Natural killer cell (primary cell): ENCODE measurements around the gene PLEKHA8. TPM values are rescaled to one million over a fixed set of nuclear protein-coding genes. Genes with fewer than 3 reads are reported as not detected.
A peak's percentile ranks its signal among the peaks of the same experiment; 100 is the strongest.

Experiments
- ATAC-seq, 3 donors: fragments of 150-1000 bp in 2 of 3; fragments of 200-7000 bp in 1 of 3; cut with Tn5 transposase; 1 replicate in 1 of 3; 2 replicates in 2 of 3; pipeline ENCODE4 v1.10.0; 2021; ENCODE audit warnings: mild to moderate bottlenecking in 2 of 3, moderate library complexity in 2 of 3
- DNase-seq, 2 donors: peaks; one replicate each; pipeline versions ENCODE4 v3.0.0 to v3.0.0-alpha.2; 2013 to 2021; ENCODE audit warnings: mixed read lengths in 1 of 2
- H3K27ac ChIP-seq: one replicate; pipeline ENCODE4 v1.5.1; 2013; ENCODE audit warnings: mild to moderate bottlenecking, low read length
- H3K27me3 ChIP-seq: one replicate; pipeline ENCODE4 v1.6.1; 2013; ENCODE audit warnings: low read length; ENCODE audit not compliant: control insufficient read depth, insufficient read depth
- H3K36me3 ChIP-seq: one replicate; pipeline ENCODE4 v1.6.1; 2013; ENCODE audit warnings: low read length; ENCODE audit not compliant: control insufficient read depth, insufficient read depth
- H3K4me1 ChIP-seq: one replicate; pipeline ENCODE4 v1.6.1; 2013; ENCODE audit warnings: low read length; ENCODE audit not compliant: control insufficient read depth, insufficient read depth
- H3K4me3 ChIP-seq: one replicate; pipeline ENCODE4 v1.5.1; 2013; ENCODE audit warnings: low read length
- H3K9me3 ChIP-seq: one replicate; pipeline ENCODE4 v1.6.1; 2013; ENCODE audit warnings: low read length; ENCODE audit not compliant: control insufficient read depth, insufficient read depth
- H3K27ac Mint-ChIP-seq, 2 donors: one replicate each; pipeline ENCODE4 v1.8.0; 2022; ENCODE audit warnings: mild to moderate bottlenecking in 2 of 2, mixed read lengths in 2 of 2, moderate library complexity in 1 of 2
- H3K27me3 Mint-ChIP-seq, 2 donors: one replicate each; pipeline ENCODE4 v1.8.0; 2022; ENCODE audit warnings: low read depth in 2 of 2, mixed read lengths in 2 of 2
- H3K36me3 Mint-ChIP-seq: one replicate; pipeline ENCODE4 v1.8.0; 2022; ENCODE audit warnings: mixed read lengths
- H3K4me1 Mint-ChIP-seq, 2 donors: one replicate each; pipeline ENCODE4 v1.8.0; 2022; ENCODE audit warnings: mixed read lengths in 2 of 2
- H3K4me3 Mint-ChIP-seq: one replicate; pipeline ENCODE4 v1.8.0; 2022; ENCODE audit warnings: mild to moderate bottlenecking, moderate library complexity, mixed read lengths
- H3K9me3 Mint-ChIP-seq, 2 donors: one replicate each; pipeline ENCODE4 v1.8.0; 2022; ENCODE audit warnings: mixed read lengths in 2 of 2
- CTCF ChIP-seq: fragments of 200-600 bp; IDR thresholded peaks from one replicate; pipeline ENCODE4 v1.8.0; 2022; ENCODE audit warnings: antibody characterized with exemption
- WGBS: methylation state at CpG from one replicate; pipeline ENCODE4 v1.1.7; 2013; ENCODE audit warnings: missing lambda C conversion rate; ENCODE audit not compliant: insufficient coverage; 5-methylcytosine and 5-hydroxymethylcytosine counted together
- intact Hi-C: fragments of 100-400 bp; cut with micrococcal nuclease; formaldehyde crosslinking; loops from one replicate; pipeline ENCODE4 v1.14.2; 2022
- total RNA-seq, 4 donors: library from RNA; stranded (reverse); fragments of 120-200 nt in 1 of 4; gene quantifications; one replicate each; pipeline versions ENCODE4 v1.2.3 to v1.2.4, GENCODE V29; 2013 to 2022

The PLEKHA8 gene
- total RNA-seq, 3 donors from 2014 or later (not counting 1 experiment from before 2014, with no cell fraction given): 8.7 to 12.8 (median 11.8) TPM

- H3K4me1 ChIP-seq: peaks cover 31% of the 10 kb centered on the region
- peaks cover 36 to 52% of the 10 kb centered on the region in 2 donors for H3K4me1 Mint-ChIP-seq
- peak overlapping the region; percentile 58 for H3K4me3 Mint-ChIP-seq
- no peaks in the 10 kb centered on the region for H3K36me3 ChIP-seq
- peak overlapping the region; percentile 52 to 70 for H3K27ac Mint-ChIP-seq
- 39% methylated on average over 6 of the region's 6 CpGs for WGBS
- no peak for DNase-seq
- H3K9me3 Mint-ChIP-seq: no peaks in the 10 kb centered on the region
- no peaks in the 10 kb centered on the region for H3K9me3 ChIP-seq
- no peak for TF ChIP-seq CTCF
- H3K27me3 ChIP-seq: no peaks in the 10 kb centered on the region
- intact Hi-C loops: loop anchor here (2.0 kb wide), 1 partner anchor 14 kb away; no protein-coding TSS in a partner anchor
- no peak overlapping the region for H3K4me3 ChIP-seq
- peak overlapping the region; percentile 28 for H3K27ac ChIP-seq
- H3K27me3 Mint-ChIP-seq: peaks cover 0 to 2% of the 10 kb centered on the region in 2 donors
- H3K36me3 Mint-ChIP-seq: no peaks in the 10 kb centered on the region
- peak; percentile 61 to 69 (median 65) for ATAC-seq
Observed at GRCh38 chr7:30176463-30177109, 148.4 kb downstream of the PLEKHA8 start.

GRCh38 chr7:30177186-30177585, 149.0 kb downstream of the PLEKHA8 start:
- Mint-ChIP-seq H3K36me3 (no peaks in the 10 kb centered on the region), H3K4me3 (peak overlapping the region; percentile 54), H3K4me1 (peaks cover 36 to 52% of the 10 kb centered on the region in 2 donors), H3K9me3 (no peaks in the 10 kb centered on the region), H3K27ac (peak overlapping the region; percentile 52 to 70), H3K27me3 (peaks cover 0 to 2% of the 10 kb centered on the region in 2 donors)
- H3K4me1 ChIP-seq: peaks cover 31% of the 10 kb centered on the region
- no peak overlapping the region for H3K4me3 ChIP-seq
- intact Hi-C loops: loop anchor here (2.0 kb wide), 1 partner anchor 14 kb away; no protein-coding TSS in a partner anchor
- no peaks in the 10 kb centered on the region for H3K36me3 ChIP-seq
- ATAC-seq: no peak
- WGBS: 94% methylated on average over 5 of the region's 5 CpGs
- H3K9me3 ChIP-seq: no peaks in the 10 kb centered on the region
- no peak for DNase-seq
- TF ChIP-seq CTCF: no peak
- peak overlapping the region; percentile 28 for H3K27ac ChIP-seq
- no peaks in the 10 kb centered on the region for H3K27me3 ChIP-seq

- ATAC-seq: no peak
- intact Hi-C loops: loop anchor here (2.0 kb wide), 1 partner anchor 15 kb away; no protein-coding TSS in a partner anchor
- no peak for TF ChIP-seq CTCF
- Mint-ChIP-seq H3K9me3 (no peaks in the 10 kb centered on the region), H3K36me3 (no peaks in the 10 kb centered on the region), H3K4me1 (peaks cover 36 to 47% of the 10 kb centered on the region in 2 donors), H3K4me3 (no peak overlapping the region), H3K27me3 (no peaks in the 10 kb centered on the region), H3K27ac (peak overlapping the region in 1 of 2 donors; percentile 85)
- no peak for DNase-seq
- peaks cover 31% of the 10 kb centered on the region for H3K4me1 ChIP-seq
- no peak overlapping the region for H3K4me3 ChIP-seq
- 52% methylated on average over 3 of the region's 3 CpGs for WGBS
- H3K36me3 ChIP-seq: no peaks in the 10 kb centered on the region
- H3K9me3 ChIP-seq: no peaks in the 10 kb centered on the region
- no peaks in the 10 kb centered on the region for H3K27me3 ChIP-seq
- no peak overlapping the region for H3K27ac ChIP-seq
Observed at GRCh38 chr7:30177965-30178364, 149.8 kb downstream of the PLEKHA8 start.
